Measurements from ENCODE around the gene ARHGAP33.

ARHGAP33 gene

GRCh38 chr19:35796645-35797542 is 21.5 kb downstream of the ARHGAP33 start:
- Mint-ChIP-seq H3K27me3 (peaks cover 64% of the 10 kb centered on the region), H3K36me3 (no peaks in the 10 kb centered on the region), H3K27ac (no peak overlapping the region), H3K4me1 (no peaks in the 10 kb centered on the region), H3K9me3 (no peaks in the 10 kb centered on the region), H3K4me3 (no peak overlapping the region)
- CTCF ChIA-PET, result no interaction called here
- no peak for DNase-seq

GRCh38 chr19:35797663-35798062 is 22.3 kb downstream of the ARHGAP33 start:
- H3K4me1 Mint-ChIP-seq, result no peaks in the 10 kb centered on the region
- DNase-seq, result no peak
- H3K27me3 Mint-ChIP-seq, result peaks cover 64% of the 10 kb centered on the region
- CTCF ChIA-PET, result no interaction called here
- no peak overlapping the region for H3K4me3 Mint-ChIP-seq
- no peaks in the 10 kb centered on the region for H3K36me3 Mint-ChIP-seq
- no peaks in the 10 kb centered on the region for H3K9me3 Mint-ChIP-seq
- no peak overlapping the region for H3K27ac Mint-ChIP-seq

- DNase-seq, result no peak
- H3K4me3 Mint-ChIP-seq, result no peak overlapping the region
- no peak overlapping the region for H3K27ac Mint-ChIP-seq
- H3K36me3 Mint-ChIP-seq, result no peaks in the 10 kb centered on the region
- peaks cover 7% of the 10 kb centered on the region for H3K4me1 Mint-ChIP-seq
- peaks cover 49% of the 10 kb centered on the region for H3K27me3 Mint-ChIP-seq
- CTCF ChIA-PET, result interaction anchor here (1.1 kb wide), 1 partner anchor 18 kb away, joined by 5 read pairs; no protein-coding TSS in a partner anchor
- no peaks in the 10 kb centered on the region for H3K9me3 Mint-ChIP-seq
Measured at GRCh38 chr19:35801828-35802227, 26.5 kb downstream of the ARHGAP33 start.

GRCh38 chr19:35805526-35806102 is 30.2 kb downstream of the ARHGAP33 start:
- CTCF ChIA-PET, result no interaction called here
- H3K9me3 Mint-ChIP-seq, result no peaks in the 10 kb centered on the region
- peaks cover 29% of the 10 kb centered on the region for H3K27me3 Mint-ChIP-seq
- no peak overlapping the region for H3K4me3 Mint-ChIP-seq
- H3K36me3 Mint-ChIP-seq, result no peaks in the 10 kb centered on the region
- peaks cover 7% of the 10 kb centered on the region for H3K4me1 Mint-ChIP-seq
- H3K27ac Mint-ChIP-seq, result no peak overlapping the region
- no peak for DNase-seq

- Mint-ChIP-seq H3K36me3 (no peaks in the 10 kb centered on the region), H3K27ac (no peak overlapping the region), H3K4me3 (no peak overlapping the region), H3K4me1 (peaks cover 7% of the 10 kb centered on the region), H3K27me3 (peaks cover 30% of the 10 kb centered on the region), H3K9me3 (no peaks in the 10 kb centered on the region)
- no peak for DNase-seq
- CTCF ChIA-PET, result no interaction called here
Measured at GRCh38 chr19:35806597-35806996, 31.2 kb downstream of the ARHGAP33 start.

GRCh38 chr19:35807633-35808032 is 32.3 kb downstream of the ARHGAP33 start:
- CTCF ChIA-PET, result no interaction called here
- no peak for DNase-seq
- Mint-ChIP-seq H3K27ac (no peak overlapping the region), H3K36me3 (no peaks in the 10 kb centered on the region), H3K4me3 (no peak overlapping the region), H3K27me3 (peaks cover 39% of the 10 kb centered on the region), H3K9me3 (no peaks in the 10 kb centered on the region), H3K4me1 (peaks cover 7% of the 10 kb centered on the region)

- CTCF ChIA-PET, result no interaction called here
- Mint-ChIP-seq H3K4me3 (no peak overlapping the region), H3K36me3 (no peaks in the 10 kb centered on the region), H3K4me1 (no peaks in the 10 kb centered on the region), H3K9me3 (peaks cover 2% of the 10 kb centered on the region), H3K27me3 (peaks cover 28% of the 10 kb centered on the region), H3K27ac (no peak overlapping the region)
- no peak for DNase-seq
Measured at GRCh38 chr19:35811317-35812219, 36.2 kb downstream of the ARHGAP33 start.

GRCh38 chr19:35812220-35813042 is 37.1 kb downstream of the ARHGAP33 start, which contains the start of gene PRODH2:
Gene PRODH2 (minus strand): TSS chr19:35812845. CDS start chr19:35812805, 40 bp downstream.
- H3K9me3 Mint-ChIP-seq, result peaks cover 2% of the 10 kb centered on the region
- H3K27me3 Mint-ChIP-seq, result peaks cover 28% of the 10 kb centered on the region
- H3K4me1 Mint-ChIP-seq, result no peaks in the 10 kb centered on the region
- CTCF ChIA-PET, result no interaction called here
- no peak within 1 kb of the TSS for H3K4me3 Mint-ChIP-seq
- H3K27ac Mint-ChIP-seq, result no peak within 1 kb of the TSS
- H3K36me3 Mint-ChIP-seq, result no peaks in the 10 kb centered on the region
- no peak for DNase-seq

- H3K36me3 Mint-ChIP-seq, result no peaks in the 10 kb centered on the region
- peaks cover 2% of the 10 kb centered on the region for H3K9me3 Mint-ChIP-seq
- CTCF ChIA-PET, result no interaction called here
- H3K27me3 Mint-ChIP-seq, result peaks cover 28% of the 10 kb centered on the region
- no peak for DNase-seq
- no peak overlapping the region for H3K4me3 Mint-ChIP-seq
- H3K4me1 Mint-ChIP-seq, result no peaks in the 10 kb centered on the region
- no peak overlapping the region for H3K27ac Mint-ChIP-seq
Measured at GRCh38 chr19:35813043-35813890, 37.9 kb downstream of the ARHGAP33 start.

- H3K4me3 Mint-ChIP-seq, result no peak overlapping the region
- no peak for DNase-seq
- H3K36me3 Mint-ChIP-seq, result no peaks in the 10 kb centered on the region
- peaks cover 2% of the 10 kb centered on the region for H3K9me3 Mint-ChIP-seq
- peaks cover 36% of the 10 kb centered on the region for H3K27me3 Mint-ChIP-seq
- H3K4me1 Mint-ChIP-seq, result no peaks in the 10 kb centered on the region
- H3K27ac Mint-ChIP-seq, result no peak overlapping the region
- CTCF ChIA-PET, result interaction anchor here (0.6 kb wide), 1 partner anchor 123 kb away, joined by 3 read pairs; no protein-coding TSS in a partner anchor
Measured at GRCh38 chr19:35816262-35816661, 40.9 kb downstream of the ARHGAP33 start.

GRCh38 chr19:35816846-35817245 is 41.5 kb downstream of the ARHGAP33 start:
- Mint-ChIP-seq H3K9me3 (peaks cover 2% of the 10 kb centered on the region), H3K27me3 (peaks cover 33% of the 10 kb centered on the region), H3K4me3 (no peak overlapping the region), H3K36me3 (no peaks in the 10 kb centered on the region), H3K27ac (no peak overlapping the region), H3K4me1 (no peaks in the 10 kb centered on the region)
- DNase-seq, result no peak
- CTCF ChIA-PET, result no interaction called here

GRCh38 chr19:35818445-35818844 is 43.1 kb downstream of the ARHGAP33 start:
- CTCF ChIA-PET, result interaction anchor here (1.4 to 3.2 kb wide), 2 partner anchors 78 to 124 kb away, joined by 4 to 27 read pairs; no protein-coding TSS in a partner anchor
- Mint-ChIP-seq H3K4me1 (no peaks in the 10 kb centered on the region), H3K9me3 (peaks cover 1% of the 10 kb centered on the region), H3K4me3 (no peak overlapping the region), H3K36me3 (no peaks in the 10 kb centered on the region), H3K27ac (no peak overlapping the region), H3K27me3 (peaks cover 32% of the 10 kb centered on the region)
- DNase-seq, result no peak

GRCh38 chr19:35822579-35822978 is 47.2 kb downstream of the ARHGAP33 start:
- H3K4me1 Mint-ChIP-seq, result no peaks in the 10 kb centered on the region
- H3K27ac Mint-ChIP-seq, result no peak overlapping the region
- H3K27me3 Mint-ChIP-seq, result peaks cover 32% of the 10 kb centered on the region
- H3K36me3 Mint-ChIP-seq, result no peaks in the 10 kb centered on the region
- no peak for DNase-seq
- no peaks in the 10 kb centered on the region for H3K9me3 Mint-ChIP-seq
- CTCF ChIA-PET, result no interaction called here
- H3K4me3 Mint-ChIP-seq, result no peak overlapping the region
